C4-2B (cell line): Measurements from ENCODE around the gene CNP.

Experiments used
- ZFX ChIP-seq: fragments of 450-650 bp; IDR thresholded peaks from 2 replicates; pipeline ENCODE4 v1.6.1; 2017
- TF ChIP-seq, protein P1 (sequence below): fragments of 450-650 bp; conservative IDR thresholded peaks from 2 replicates; pipeline ENCODE4 v1.5.1; 2017; ENCODE audit warnings: mild to moderate bottlenecking

- TF ChIP-seq, protein P1, sequence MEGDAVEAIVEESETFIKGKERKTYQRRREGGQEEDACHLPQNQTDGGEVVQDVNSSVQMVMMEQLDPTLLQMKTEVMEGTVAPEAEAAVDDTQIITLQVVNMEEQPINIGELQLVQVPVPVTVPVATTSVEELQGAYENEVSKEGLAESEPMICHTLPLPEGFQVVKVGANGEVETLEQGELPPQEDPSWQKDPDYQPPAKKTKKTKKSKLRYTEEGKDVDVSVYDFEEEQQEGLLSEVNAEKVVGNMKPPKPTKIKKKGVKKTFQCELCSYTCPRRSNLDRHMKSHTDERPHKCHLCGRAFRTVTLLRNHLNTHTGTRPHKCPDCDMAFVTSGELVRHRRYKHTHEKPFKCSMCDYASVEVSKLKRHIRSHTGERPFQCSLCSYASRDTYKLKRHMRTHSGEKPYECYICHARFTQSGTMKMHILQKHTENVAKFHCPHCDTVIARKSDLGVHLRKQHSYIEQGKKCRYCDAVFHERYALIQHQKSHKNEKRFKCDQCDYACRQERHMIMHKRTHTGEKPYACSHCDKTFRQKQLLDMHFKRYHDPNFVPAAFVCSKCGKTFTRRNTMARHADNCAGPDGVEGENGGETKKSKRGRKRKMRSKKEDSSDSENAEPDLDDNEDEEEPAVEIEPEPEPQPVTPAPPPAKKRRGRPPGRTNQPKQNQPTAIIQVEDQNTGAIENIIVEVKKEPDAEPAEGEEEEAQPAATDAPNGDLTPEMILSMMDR, result no peak
- TF ChIP-seq ZFX, result no peak
Observed at GRCh38 chr17:42025936-42026335, 59.3 kb downstream of the CNP start.
